Measurements from ENCODE around the gene PPP1R37. TPM values are rescaled to one million over a fixed set of nuclear protein-coding genes. Genes with fewer than 3 reads are reported as not detected.

Gene PPP1R37, protein sequence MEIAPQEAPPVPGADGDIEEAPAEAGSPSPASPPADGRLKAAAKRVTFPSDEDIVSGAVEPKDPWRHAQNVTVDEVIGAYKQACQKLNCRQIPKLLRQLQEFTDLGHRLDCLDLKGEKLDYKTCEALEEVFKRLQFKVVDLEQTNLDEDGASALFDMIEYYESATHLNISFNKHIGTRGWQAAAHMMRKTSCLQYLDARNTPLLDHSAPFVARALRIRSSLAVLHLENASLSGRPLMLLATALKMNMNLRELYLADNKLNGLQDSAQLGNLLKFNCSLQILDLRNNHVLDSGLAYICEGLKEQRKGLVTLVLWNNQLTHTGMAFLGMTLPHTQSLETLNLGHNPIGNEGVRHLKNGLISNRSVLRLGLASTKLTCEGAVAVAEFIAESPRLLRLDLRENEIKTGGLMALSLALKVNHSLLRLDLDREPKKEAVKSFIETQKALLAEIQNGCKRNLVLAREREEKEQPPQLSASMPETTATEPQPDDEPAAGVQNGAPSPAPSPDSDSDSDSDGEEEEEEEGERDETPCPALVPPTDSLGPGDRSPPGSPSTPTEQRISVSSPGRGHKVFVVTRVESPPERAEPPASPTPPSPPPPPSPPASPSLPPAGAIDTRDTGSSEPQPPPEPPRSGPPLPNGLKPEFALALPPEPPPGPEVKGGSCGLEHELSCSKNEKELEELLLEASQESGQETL
- total RNA-seq (2016; rRNA removed; fragmentation: Illumina TruSeq; extraction: Trizol) (9.2 and 14.3 TPM in 2 replicates), polyA plus RNA-seq (2011; rRNA removed) (9.0 and 13.9 TPM in 2 replicates), polyA minus RNA-seq (2011; rRNA and poly(A)+ RNA removed; ENCODE audit: low replicate concordance) (11.1 and 11.5 TPM in 2 replicates), Bru-seq, nascent RNA (percentile 68 among the genes with signal in this experiment), BruChase-seq, experiment 1, labeled RNA remaining after a 6-hour chase (percentile 88 among the genes with signal in this experiment), BruChase-seq, experiment 2, labeled RNA remaining after a 2-hour chase (percentile 81 among the genes with signal in this experiment)
- total RNA-seq (2016; cell fraction: cytosol; rRNA removed; fragmentation: Illumina TruSeq; extraction: Trizol; ENCODE audit: low read depth), result 6.7 and 9.0 TPM in 2 replicates
- 7.3 and 15.4 TPM in 2 replicates for total RNA-seq (2016; cell fraction: insoluble cytoplasmic fraction; rRNA removed; fragmentation: Illumina TruSeq; extraction: Trizol)
- total RNA-seq (2016; cell fraction: membrane; rRNA removed; fragmentation: Illumina TruSeq; extraction: Trizol), result 14.2 and 14.9 TPM in 2 replicates
- 12.9 and 14.6 TPM in 2 replicates for total RNA-seq (2016; cell fraction: nucleus; rRNA removed; fragmentation: Illumina TruSeq; extraction: Trizol)
- 7.3 and 11.2 TPM in 2 replicates for polyA plus RNA-seq (2011; cell fraction: cytosol; rRNA removed)
- 51.9 and 57.4 TPM in 2 replicates for polyA plus RNA-seq (2011; cell fraction: nucleus; rRNA removed)
- polyA plus RNA-seq (2012), result 9.6 and 15.6 TPM in 2 replicates
- 3.7 and 4.8 TPM in 2 replicates for polyA plus RNA-seq (2016; cell fraction: cytosol; fragmentation: Illumina TruSeq; extraction: Trizol; ENCODE audit: low read depth)
- 8.4 and 10.5 TPM in 2 replicates for polyA plus RNA-seq (2016; cell fraction: insoluble cytoplasmic fraction; fragmentation: Illumina TruSeq; extraction: Trizol; ENCODE audit: low read depth)
- polyA plus RNA-seq (2016; cell fraction: membrane; fragmentation: Illumina TruSeq; extraction: Trizol; ENCODE audit: low read depth), result 7.2 and 9.9 TPM in 2 replicates
- polyA plus RNA-seq (2016; cell fraction: nucleus; fragmentation: Illumina TruSeq; extraction: Trizol; ENCODE audit: insufficient read depth, low read depth), result 30.3 and 31.0 TPM in 2 replicates
- polyA minus RNA-seq (2011; cell fraction: cytosol; rRNA and poly(A)+ RNA removed), result 4.2 and 5.6 TPM in 2 replicates
- polyA minus RNA-seq (2011; cell fraction: nucleus; rRNA and poly(A)+ RNA removed), result 11.2 and 12.4 TPM in 2 replicates
- long read RNA-seq, experiment 1, result 0 reads
- long read RNA-seq, experiment 2, transcript PPP1R37-204 (3 exons, 1,719 nt), result minor isoform, 5 of 38 reads
- long read RNA-seq, experiment 2, transcript PPP1R37-201 (13 exons, 3,163 nt), result major isoform, 14 of 38 reads
- long read RNA-seq, experiment 2, partial matches to known transcripts, result 9 of 38 reads
- long read RNA-seq, experiment 2, other reads (novel, unspliced or antisense), result 10 of 38 reads

DNA sequence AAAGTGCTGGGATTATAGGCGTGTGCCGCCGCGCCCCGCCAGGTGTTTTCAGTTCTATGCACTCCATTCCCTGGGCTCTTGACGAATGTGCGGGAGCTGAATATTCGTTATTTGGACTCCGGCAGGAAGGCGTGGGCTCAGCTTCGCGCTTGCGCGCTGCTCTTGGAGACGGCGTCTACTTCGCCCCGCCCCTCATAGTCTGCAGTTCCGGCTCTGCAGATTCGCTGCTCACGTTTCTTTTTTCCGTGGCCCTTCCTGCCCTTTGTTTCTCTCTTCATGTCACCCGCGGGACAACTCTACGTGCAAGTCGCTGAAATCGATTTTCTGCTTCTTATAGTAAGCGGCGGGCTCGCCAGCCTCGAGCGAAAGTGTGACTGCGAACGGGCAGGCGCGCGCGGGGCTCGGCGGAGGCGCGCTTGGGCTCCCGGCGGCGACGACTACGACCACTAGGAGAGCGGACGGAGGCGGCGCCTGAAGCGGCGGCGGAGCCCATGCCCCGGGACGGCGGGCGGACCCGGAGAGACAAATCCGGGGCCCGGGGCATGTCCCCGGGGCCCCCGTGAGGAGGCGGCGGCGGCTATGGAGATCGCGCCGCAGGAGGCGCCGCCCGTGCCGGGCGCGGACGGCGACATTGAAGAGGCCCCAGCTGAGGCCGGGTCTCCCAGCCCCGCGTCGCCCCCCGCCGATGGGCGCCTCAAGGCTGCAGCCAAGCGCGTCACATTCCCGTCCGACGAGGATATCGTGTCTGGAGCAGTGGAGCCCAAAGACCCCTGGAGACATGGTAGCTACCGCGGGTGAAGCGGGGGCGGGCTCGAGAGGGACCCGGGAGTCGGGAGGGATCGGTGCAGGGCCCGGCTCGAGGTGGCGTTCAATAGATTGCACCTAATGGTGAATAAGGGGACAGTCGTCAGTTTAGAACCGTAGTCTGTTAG is at the start of gene PPP1R37:
Gene PPP1R37 (plus strand): TSS at position 433 of the 932 bp plus-strand sequence. CDS start 147 bp downstream, at position 580.
- peaks cover 1 to 26% of the 10 kb centered on the region in 2 experiments; a peak in 3 of 5 replicates for H3K36me3 ChIP-seq (replicated peaks in 1 of 2; ENCODE audit: control insufficient read depth in 1 of 2, insufficient read depth in 2 of 2, low read length in 2 of 2)
- H3K27me3 ChIP-seq (ENCODE audit: control insufficient read depth in 1 of 2, insufficient read depth in 2 of 2, low read length in 2 of 2), result no peaks in the 10 kb centered on the region; a peak in 1 of 5 replicates
- peak within 1 kb of the TSS; percentile 98 for H3K27ac ChIP-seq (ENCODE audit: extremely low read length, insufficient read depth, low read length)
- H3K4me2 ChIP-seq (ENCODE audit: low read depth, low read length), result peak within 1 kb of the TSS; percentile 97
- peak; percentile 85 for ATAC-seq
- peak within 1 kb of the TSS; percentile 93 to 100 (median 93) for H3K4me3 ChIP-seq (replicated peaks in 1 of 3; ENCODE audit: insufficient read depth in 1 of 3, low read depth in 2 of 3, low read length in 3 of 3)
- ChIA-PET POLR2A (interaction anchor here (0.5 to 2.0 kb wide), 12 partner anchors 10 to 210 kb away, joined by 3 to 30 read pairs (median 4); partner anchors contain the start of genes BLOC1S3, CLASRP, GEMIN7 and TRAPPC6A), CTCF (ENCODE audit: low intra/inter-chr PET ratio, low total read pairs) (interaction anchor here (0.9 kb wide), 1 partner anchor 33 kb away, joined by 4 read pairs; no protein-coding TSS in a partner anchor)
- no peaks in the 10 kb centered on the region; the same call in 1 of the 2 replicates for H4K20me1 ChIP-seq (ENCODE audit: insufficient read depth, low read length)
- H3K9me3 ChIP-seq (ENCODE audit: low read length), result no peaks in the 10 kb centered on the region
- H3K79me2 ChIP-seq (ENCODE audit: insufficient read depth, low read length), result peaks cover 49% of the 10 kb centered on the region
- FAIRE-seq, result peak; percentile 75
- intact Hi-C loops (cut with micrococcal nuclease; ENCODE audit: unreplicated experiment), result no loop called here
- WGBS (ENCODE audit: low lambda C conversion rate), result 2% methylated on average over 54 of the region's 103 CpGs
- BruUV-seq (replicated peaks), result no TSS peak
- H3K9ac ChIP-seq (ENCODE audit: insufficient read depth, low read depth, low read length), result peak within 1 kb of the TSS; percentile 95
- in situ Hi-C loops (cut with HindIII; ENCODE audit: extremely low pct_ligation_motif_present, low pct_unique_long_range_greater_than_20kb), result no loop called here
- peak within 1 kb of the TSS; percentile 48 for H2AFZ ChIP-seq (ENCODE audit: low read length)
- peaks cover 48% of the 10 kb centered on the region for H3K4me1 ChIP-seq (ENCODE audit: insufficient read depth, low read length)
- peak; percentile 92 for DNase-seq (ENCODE audit: low spot score)
- TF ChIP-seq, protein P1, sequence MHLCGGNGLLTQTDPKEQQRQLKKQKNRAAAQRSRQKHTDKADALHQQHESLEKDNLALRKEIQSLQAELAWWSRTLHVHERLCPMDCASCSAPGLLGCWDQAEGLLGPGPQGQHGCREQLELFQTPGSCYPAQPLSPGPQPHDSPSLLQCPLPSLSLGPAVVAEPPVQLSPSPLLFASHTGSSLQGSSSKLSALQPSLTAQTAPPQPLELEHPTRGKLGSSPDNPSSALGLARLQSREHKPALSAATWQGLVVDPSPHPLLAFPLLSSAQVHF (CRISPR knock-in tag; IDR thresholded peaks at IDR 0.05), result 0 out of 2 replicates have a peak, but pooled peaks have one; percentile 77
- TF ChIP-seq ZNF780A (CRISPR knock-in tag; IDR thresholded peaks at IDR 0.05), result peak; percentile 55; the same call in 1 of the 2 replicates
- TF ChIP-seq NPAS2 (CRISPR knock-in tag; IDR thresholded peaks at IDR 0.05; ENCODE audit: borderline replicate concordance), result no peak
- peak; percentile 51; the same call in 1 of the 2 replicates for TF ChIP-seq TBX3 (IDR thresholded peaks at IDR 0.05; ENCODE audit: borderline replicate concordance)
- TF ChIP-seq ZFY (CRISPR knock-in tag; IDR thresholded peaks at IDR 0.05), result peak; percentile 66; the same call in 1 of the 2 replicates
- peak; percentile 93 for TF ChIP-seq SKI (IDR thresholded peaks at IDR 0.05; ENCODE audit: partially characterized antibody)
- TF ChIP-seq, protein P2, sequence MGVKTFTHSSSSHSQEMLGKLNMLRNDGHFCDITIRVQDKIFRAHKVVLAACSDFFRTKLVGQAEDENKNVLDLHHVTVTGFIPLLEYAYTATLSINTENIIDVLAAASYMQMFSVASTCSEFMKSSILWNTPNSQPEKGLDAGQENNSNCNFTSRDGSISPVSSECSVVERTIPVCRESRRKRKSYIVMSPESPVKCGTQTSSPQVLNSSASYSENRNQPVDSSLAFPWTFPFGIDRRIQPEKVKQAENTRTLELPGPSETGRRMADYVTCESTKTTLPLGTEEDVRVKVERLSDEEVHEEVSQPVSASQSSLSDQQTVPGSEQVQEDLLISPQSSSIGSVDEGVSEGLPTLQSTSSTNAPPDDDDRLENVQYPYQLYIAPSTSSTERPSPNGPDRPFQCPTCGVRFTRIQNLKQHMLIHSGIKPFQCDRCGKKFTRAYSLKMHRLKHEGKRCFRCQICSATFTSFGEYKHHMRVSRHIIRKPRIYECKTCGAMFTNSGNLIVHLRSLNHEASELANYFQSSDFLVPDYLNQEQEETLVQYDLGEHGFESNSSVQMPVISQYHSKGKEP (CRISPR knock-in tag; IDR thresholded peaks at IDR 0.05), result no peak
- peak; percentile 53 for TF ChIP-seq POLR2AphosphoS5 (IDR thresholded peaks at IDR 0.05; ENCODE audit: low read depth, low read length)
- TF ChIP-seq ZNF614 (CRISPR knock-in tag; IDR thresholded peaks at IDR 0.05; ENCODE audit: borderline replicate concordance), result peak; percentile 71; the same call in 1 of the 2 replicates
- peak; percentile 78; the same call in 1 of the 2 replicates for TF ChIP-seq SALL1 (CRISPR knock-in tag; IDR thresholded peaks at IDR 0.05)
- 0 out of 2 replicates have a peak, but pooled peaks have one; percentile 40 for TF ChIP-seq ZBTB38 (CRISPR knock-in tag; IDR thresholded peaks at IDR 0.05)
- TF ChIP-seq PHF8 (CRISPR knock-in tag; IDR thresholded peaks at IDR 0.05), result peak; percentile 71

Data from HepG2 (cell line).